ENCODE results near the gene NECAB2.

NECAB2 gene

DNA sequence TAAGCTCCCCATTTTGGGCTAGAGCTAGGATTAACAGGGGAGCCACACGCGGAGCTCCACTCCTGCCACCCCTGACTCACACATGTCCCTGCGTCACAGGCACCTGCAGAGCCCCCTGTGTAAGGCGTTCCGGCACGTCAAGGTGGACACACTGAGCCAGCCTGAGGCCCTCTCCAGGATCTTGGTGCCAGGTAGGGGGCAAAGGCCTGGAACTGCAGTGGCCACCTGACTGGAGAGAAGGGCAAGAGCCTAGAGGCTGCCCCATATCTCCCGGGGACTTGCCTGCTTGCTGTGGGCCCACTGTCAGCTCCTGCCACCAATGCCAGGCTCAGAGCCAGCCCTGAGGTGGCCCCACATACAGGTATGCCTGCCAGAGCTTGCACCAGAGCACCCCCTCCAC is 33.7 kb downstream of the NECAB2 start:
- no peaks in the 10 kb centered on the region for H3F3A ChIP-seq (ENCODE audit: control insufficient read depth, insufficient read depth)
- no peaks in the 10 kb centered on the region for H3K79me2 ChIP-seq (ENCODE audit: control insufficient read depth, low read length)
- TF ChIP-seq, protein P1, sequence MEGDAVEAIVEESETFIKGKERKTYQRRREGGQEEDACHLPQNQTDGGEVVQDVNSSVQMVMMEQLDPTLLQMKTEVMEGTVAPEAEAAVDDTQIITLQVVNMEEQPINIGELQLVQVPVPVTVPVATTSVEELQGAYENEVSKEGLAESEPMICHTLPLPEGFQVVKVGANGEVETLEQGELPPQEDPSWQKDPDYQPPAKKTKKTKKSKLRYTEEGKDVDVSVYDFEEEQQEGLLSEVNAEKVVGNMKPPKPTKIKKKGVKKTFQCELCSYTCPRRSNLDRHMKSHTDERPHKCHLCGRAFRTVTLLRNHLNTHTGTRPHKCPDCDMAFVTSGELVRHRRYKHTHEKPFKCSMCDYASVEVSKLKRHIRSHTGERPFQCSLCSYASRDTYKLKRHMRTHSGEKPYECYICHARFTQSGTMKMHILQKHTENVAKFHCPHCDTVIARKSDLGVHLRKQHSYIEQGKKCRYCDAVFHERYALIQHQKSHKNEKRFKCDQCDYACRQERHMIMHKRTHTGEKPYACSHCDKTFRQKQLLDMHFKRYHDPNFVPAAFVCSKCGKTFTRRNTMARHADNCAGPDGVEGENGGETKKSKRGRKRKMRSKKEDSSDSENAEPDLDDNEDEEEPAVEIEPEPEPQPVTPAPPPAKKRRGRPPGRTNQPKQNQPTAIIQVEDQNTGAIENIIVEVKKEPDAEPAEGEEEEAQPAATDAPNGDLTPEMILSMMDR (IDR thresholded peaks at IDR 0.05; ENCODE audit: low read depth, low read length, poor library complexity, severe bottlenecking) = no peak
- no peaks in the 10 kb centered on the region for H3K4me1 ChIP-seq (ENCODE audit: control insufficient read depth, low read length)
- no peak overlapping the region for H3K4me3 ChIP-seq (ENCODE audit: low read length)
- H3K36me3 ChIP-seq (ENCODE audit: control insufficient read depth, low read length) = no peaks in the 10 kb centered on the region
- no peaks in the 10 kb centered on the region for H3K9me2 ChIP-seq (replicated peaks; ENCODE audit: control insufficient read depth, low read length)
- no peaks in the 10 kb centered on the region for H4K20me1 ChIP-seq (ENCODE audit: control insufficient read depth, insufficient read depth, low read depth, low read length)
- no peaks in the 10 kb centered on the region for H3K9me3 ChIP-seq (ENCODE audit: control insufficient read depth, insufficient read depth, low read length)
- H3K27ac ChIP-seq (ENCODE audit: low read depth, low read length) = no peak overlapping the region
- H3K27me3 ChIP-seq (ENCODE audit: control insufficient read depth, low read length) = no peaks in the 10 kb centered on the region
- H3K4me2 ChIP-seq (ENCODE audit: low read length) = no peak overlapping the region

GRCh38 chr16:84003038-84003437 is 35.0 kb downstream of the NECAB2 start:
- Histone ChIP-seq H3K4me1 (ENCODE audit: control insufficient read depth, low read length) (no peaks in the 10 kb centered on the region), H3K27ac (ENCODE audit: low read depth, low read length) (no peak overlapping the region), H3K27me3 (ENCODE audit: control insufficient read depth, low read length) (no peaks in the 10 kb centered on the region), H3K9me3 (ENCODE audit: control insufficient read depth, insufficient read depth, low read length) (no peaks in the 10 kb centered on the region), H3K4me3 (ENCODE audit: low read length) (no peak overlapping the region), H3K79me2 (ENCODE audit: control insufficient read depth, low read length) (no peaks in the 10 kb centered on the region), H3F3A (ENCODE audit: control insufficient read depth, insufficient read depth) (no peaks in the 10 kb centered on the region), H3K9me2 (replicated peaks; ENCODE audit: control insufficient read depth, low read length) (no peaks in the 10 kb centered on the region), H3K36me3 (ENCODE audit: control insufficient read depth, low read length) (no peaks in the 10 kb centered on the region), H4K20me1 (ENCODE audit: control insufficient read depth, insufficient read depth, low read depth, low read length) (no peaks in the 10 kb centered on the region), H3K4me2 (ENCODE audit: low read length) (no peak overlapping the region)
- TF ChIP-seq EZH2phosphoT487 (IDR thresholded peaks at IDR 0.05; ENCODE audit: borderline replicate concordance, low read length) = no peak
- TF ChIP-seq, protein P1 (IDR thresholded peaks at IDR 0.05; ENCODE audit: low read depth, low read length, poor library complexity, severe bottlenecking) = no peak

DNA sequence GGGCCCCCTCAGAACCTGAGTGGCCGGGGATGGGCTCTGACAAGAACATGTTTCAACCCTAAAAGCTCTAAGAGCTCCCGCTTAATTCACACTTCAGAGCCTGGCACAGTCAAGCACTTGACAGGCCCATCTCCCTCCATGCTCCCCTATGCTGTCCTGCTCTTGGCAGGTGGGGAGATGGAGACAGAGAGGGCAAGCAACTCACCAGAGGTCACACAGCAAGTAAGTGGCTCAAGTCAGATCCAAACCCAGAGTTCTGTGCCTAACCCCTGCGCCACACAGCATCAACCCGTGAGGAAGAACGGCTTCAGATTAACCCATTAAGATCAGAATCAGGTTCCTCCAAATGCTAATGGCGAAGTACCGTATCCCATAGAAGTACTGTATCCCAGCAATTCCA is 36.4 kb downstream of the NECAB2 start:
- Histone ChIP-seq H3K4me2 (ENCODE audit: low read length) (no peak overlapping the region), H3K27ac (ENCODE audit: low read depth, low read length) (no peak overlapping the region), H3K9me3 (ENCODE audit: control insufficient read depth, insufficient read depth, low read length) (no peaks in the 10 kb centered on the region), H3K9me2 (replicated peaks; ENCODE audit: control insufficient read depth, low read length) (no peaks in the 10 kb centered on the region), H3K4me3 (ENCODE audit: low read length) (no peak overlapping the region), H3K4me1 (ENCODE audit: control insufficient read depth, low read length) (no peaks in the 10 kb centered on the region), H3F3A (ENCODE audit: control insufficient read depth, insufficient read depth) (no peaks in the 10 kb centered on the region), H3K36me3 (ENCODE audit: control insufficient read depth, low read length) (no peaks in the 10 kb centered on the region), H3K27me3 (ENCODE audit: control insufficient read depth, low read length) (no peaks in the 10 kb centered on the region), H3K79me2 (ENCODE audit: control insufficient read depth, low read length) (no peaks in the 10 kb centered on the region), H4K20me1 (ENCODE audit: control insufficient read depth, insufficient read depth, low read depth, low read length) (no peaks in the 10 kb centered on the region)
- TF ChIP-seq, protein P1 (IDR thresholded peaks at IDR 0.05; ENCODE audit: low read depth, low read length, poor library complexity, severe bottlenecking) = no peak
- no peak for TF ChIP-seq EZH2phosphoT487 (IDR thresholded peaks at IDR 0.05; ENCODE audit: borderline replicate concordance, low read length)

- H3F3A ChIP-seq (ENCODE audit: control insufficient read depth, insufficient read depth) = no peaks in the 10 kb centered on the region
- no peaks in the 10 kb centered on the region for H3K36me3 ChIP-seq (ENCODE audit: control insufficient read depth, low read length)
- TF ChIP-seq EZH2phosphoT487 (IDR thresholded peaks at IDR 0.05; ENCODE audit: borderline replicate concordance, low read length) = no peak
- TF ChIP-seq, protein P1 (IDR thresholded peaks at IDR 0.05; ENCODE audit: low read depth, low read length, poor library complexity, severe bottlenecking) = no peak
- H3K27ac ChIP-seq (ENCODE audit: low read depth, low read length) = no peak overlapping the region
- no peaks in the 10 kb centered on the region for H3K9me2 ChIP-seq (replicated peaks; ENCODE audit: control insufficient read depth, low read length)
- no peak overlapping the region for H3K4me2 ChIP-seq (ENCODE audit: low read length)
- no peaks in the 10 kb centered on the region for H3K79me2 ChIP-seq (ENCODE audit: control insufficient read depth, low read length)
- no peaks in the 10 kb centered on the region for H3K4me1 ChIP-seq (ENCODE audit: control insufficient read depth, low read length)
- no peak overlapping the region for H3K4me3 ChIP-seq (ENCODE audit: low read length)
- H3K9me3 ChIP-seq (ENCODE audit: control insufficient read depth, insufficient read depth, low read length) = no peaks in the 10 kb centered on the region
- H4K20me1 ChIP-seq (ENCODE audit: control insufficient read depth, insufficient read depth, low read depth, low read length) = no peaks in the 10 kb centered on the region
- no peaks in the 10 kb centered on the region for H3K27me3 ChIP-seq (ENCODE audit: control insufficient read depth, low read length)
Measured at GRCh38 chr16:84005391-84005790, 37.3 kb downstream of the NECAB2 start.

Data from DOHH2 (cell line).